SIG-M5 treated with dmso at 0.1 percent for 504 hours (cell line): ENCODE results near the gene ASIC3.
"Not testable (repeated sequence)": the region's sequence is repeated elsewhere in the genome, so short reads cannot be mapped to it uniquely, and the experiment has no call there.

Experiments used
- DNase-seq: peaks from one replicate; lab custom pipeline; 2025; ENCODE audit not compliant: unreplicated experiment; lab: John Stamatoyannopoulos, UW

The ASIC3 gene

GRCh38 chr7:151013733-151014497, 34.4 kb upstream of the ASIC3 start:
- peak; percentile 65 for DNase-seq

GRCh38 chr7:151014950-151015349, 33.4 kb upstream of the ASIC3 start:
- DNase-seq: no peak

GRCh38 chr7:151015967-151016366, 32.4 kb upstream of the ASIC3 start:
- DNase-seq: no peak

GRCh38 chr7:151016505-151016904, 31.8 kb upstream of the ASIC3 start:
- DNase-seq: no peak

GRCh38 chr7:151016942-151017341, 31.4 kb upstream of the ASIC3 start:
- no peak for DNase-seq

GRCh38 chr7:151017370-151017952, 30.9 kb upstream of the ASIC3 start:
- no peak for DNase-seq

GRCh38 chr7:151017953-151018420, 30.3 kb upstream of the ASIC3 start:
- peak; percentile 36 for DNase-seq

- DNase-seq: no peak
Observed at GRCh38 chr7:151018421-151019129, 29.8 kb upstream of the ASIC3 start.

GRCh38 chr7:151019130-151019447, 29.2 kb upstream of the ASIC3 start:
- DNase-seq: no peak

- DNase-seq: no peak
Observed at GRCh38 chr7:151020231-151020630, 28.1 kb upstream of the ASIC3 start.

GRCh38 chr7:151023232-151023631, 25.1 kb upstream of the ASIC3 start:
- no peak for DNase-seq

GRCh38 chr7:151024435-151025056, 23.8 kb upstream of the ASIC3 start, which contains the start of gene ATG9B:
Gene ATG9B (minus strand): TSS chr7:151024494. CDS start chr7:151024423, 71 bp downstream.
- DNase-seq: peak; percentile 28

GRCh38 chr7:151025924-151026671, 22.2 kb upstream of the ASIC3 start:
- DNase-seq: no peak

GRCh38 chr7:151026771-151027727, 21.3 kb upstream of the ASIC3 start:
- not testable (repeated sequence) for DNase-seq

- DNase-seq: not testable (repeated sequence)
Observed at GRCh38 chr7:151027728-151028130, 20.6 kb upstream of the ASIC3 start.

GRCh38 chr7:151028131-151028947, 20.0 kb upstream of the ASIC3 start, which contains the start of gene ABCB8:
Gene ABCB8 (plus strand): TSS chr7:151028450. CDS start chr7:151028516, 66 bp downstream.
- peak; percentile 96 for DNase-seq

GRCh38 chr7:151028948-151029501, 19.3 kb upstream of the ASIC3 start:
- no peak for DNase-seq

GRCh38 chr7:151031011-151031410, 17.3 kb upstream of the ASIC3 start:
- DNase-seq: no peak
